Measurements from ENCODE around the gene PLA2G10. TPM values are rescaled to one million over a fixed set of nuclear protein-coding genes. Genes with fewer than 3 reads are reported as not detected.

Gene PLA2G10, protein sequence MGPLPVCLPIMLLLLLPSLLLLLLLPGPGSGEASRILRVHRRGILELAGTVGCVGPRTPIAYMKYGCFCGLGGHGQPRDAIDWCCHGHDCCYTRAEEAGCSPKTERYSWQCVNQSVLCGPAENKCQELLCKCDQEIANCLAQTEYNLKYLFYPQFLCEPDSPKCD
- total RNA-seq, result not detected

GRCh38 chr16:14694129-14694528, at the start of gene PLA2G10:
Gene PLA2G10, minus strand, starts transcription at chr16:14694308. Its CDS starts 79 bp downstream, at chr16:14694229.

DNA sequence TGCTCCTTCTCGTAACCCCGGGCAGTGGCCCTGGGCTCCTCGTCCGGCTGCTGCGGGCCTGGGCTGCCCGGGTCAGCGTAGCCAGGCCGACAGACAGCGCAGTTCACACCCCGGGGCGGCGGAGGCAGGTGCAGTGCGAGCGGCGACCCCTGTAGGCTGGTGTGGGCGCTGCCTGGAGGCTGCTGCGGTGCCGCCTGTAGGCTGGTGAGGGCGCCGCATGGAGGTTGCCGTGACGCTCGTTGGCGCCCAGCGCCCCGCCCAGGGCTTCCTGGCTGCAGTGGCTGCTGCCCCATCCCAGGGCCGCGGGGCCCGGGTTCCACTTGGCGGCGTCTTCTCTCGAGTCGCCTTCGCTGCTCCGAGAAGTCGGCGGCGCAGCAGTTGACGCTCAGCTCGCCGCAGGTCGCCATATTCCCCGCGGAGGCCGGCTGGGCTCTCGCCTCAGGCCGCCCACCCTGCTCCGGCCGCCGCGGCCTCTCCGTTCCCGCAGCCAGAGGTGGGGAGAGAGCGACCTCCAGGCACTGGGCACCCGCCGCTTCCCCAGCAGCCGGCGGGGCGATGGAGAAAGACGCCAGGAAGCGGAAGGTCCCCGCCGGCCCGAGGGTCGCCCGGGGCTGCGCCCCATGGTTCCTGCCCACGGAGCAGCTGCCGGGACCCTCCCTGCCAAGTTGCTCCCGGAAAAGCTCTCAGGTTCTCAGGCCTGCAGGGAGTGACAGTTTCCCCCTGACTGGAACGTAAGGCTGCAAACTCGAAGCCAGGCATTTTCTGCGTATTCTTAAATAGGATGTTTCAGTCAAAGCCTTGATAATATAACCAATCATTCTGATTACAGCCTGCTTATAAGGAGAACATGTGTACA, 48.4 kb upstream of the PLA2G10 start, which contains the start of gene NPIPA2:
NPIPA2 (plus strand) TSS at position 261 of the 856 bp plus-strand sequence. CDS start 5,533 bp downstream, outside the sequence.

DNA sequence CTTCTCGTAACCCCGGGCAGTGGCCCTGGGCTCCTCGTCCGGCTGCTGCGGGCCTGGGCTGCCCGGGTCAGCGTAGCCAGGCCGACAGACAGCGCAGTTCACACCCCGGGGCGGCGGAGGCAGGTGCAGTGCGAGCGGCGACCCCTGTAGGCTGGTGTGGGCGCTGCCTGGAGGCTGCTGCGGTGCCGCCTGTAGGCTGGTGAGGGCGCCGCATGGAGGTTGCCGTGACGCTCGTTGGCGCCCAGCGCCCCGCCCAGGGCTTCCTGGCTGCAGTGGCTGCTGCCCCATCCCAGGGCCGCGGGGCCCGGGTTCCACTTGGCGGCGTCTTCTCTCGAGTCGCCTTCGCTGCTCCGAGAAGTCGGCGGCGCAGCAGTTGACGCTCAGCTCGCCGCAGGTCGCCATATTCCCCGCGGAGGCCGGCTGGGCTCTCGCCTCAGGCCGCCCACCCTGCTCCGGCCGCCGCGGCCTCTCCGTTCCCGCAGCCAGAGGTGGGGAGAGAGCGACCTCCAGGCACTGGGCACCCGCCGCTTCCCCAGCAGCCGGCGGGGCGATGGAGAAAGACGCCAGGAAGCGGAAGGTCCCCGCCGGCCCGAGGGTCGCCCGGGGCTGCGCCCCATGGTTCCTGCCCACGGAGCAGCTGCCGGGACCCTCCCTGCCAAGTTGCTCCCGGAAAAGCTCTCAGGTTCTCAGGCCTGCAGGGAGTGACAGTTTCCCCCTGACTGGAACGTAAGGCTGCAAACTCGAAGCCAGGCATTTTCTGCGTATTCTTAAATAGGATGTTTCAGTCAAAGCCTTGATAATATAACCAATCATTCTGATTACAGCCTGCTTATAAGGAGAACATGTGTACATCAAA, 9.3 kb upstream of the PLA2G10 start, which contains the start of gene NPIPA3:
NPIPA3 (plus strand) TSS at position 256 of the 856 bp plus-strand sequence. CDS start 5,533 bp downstream, outside the sequence.

DNA sequence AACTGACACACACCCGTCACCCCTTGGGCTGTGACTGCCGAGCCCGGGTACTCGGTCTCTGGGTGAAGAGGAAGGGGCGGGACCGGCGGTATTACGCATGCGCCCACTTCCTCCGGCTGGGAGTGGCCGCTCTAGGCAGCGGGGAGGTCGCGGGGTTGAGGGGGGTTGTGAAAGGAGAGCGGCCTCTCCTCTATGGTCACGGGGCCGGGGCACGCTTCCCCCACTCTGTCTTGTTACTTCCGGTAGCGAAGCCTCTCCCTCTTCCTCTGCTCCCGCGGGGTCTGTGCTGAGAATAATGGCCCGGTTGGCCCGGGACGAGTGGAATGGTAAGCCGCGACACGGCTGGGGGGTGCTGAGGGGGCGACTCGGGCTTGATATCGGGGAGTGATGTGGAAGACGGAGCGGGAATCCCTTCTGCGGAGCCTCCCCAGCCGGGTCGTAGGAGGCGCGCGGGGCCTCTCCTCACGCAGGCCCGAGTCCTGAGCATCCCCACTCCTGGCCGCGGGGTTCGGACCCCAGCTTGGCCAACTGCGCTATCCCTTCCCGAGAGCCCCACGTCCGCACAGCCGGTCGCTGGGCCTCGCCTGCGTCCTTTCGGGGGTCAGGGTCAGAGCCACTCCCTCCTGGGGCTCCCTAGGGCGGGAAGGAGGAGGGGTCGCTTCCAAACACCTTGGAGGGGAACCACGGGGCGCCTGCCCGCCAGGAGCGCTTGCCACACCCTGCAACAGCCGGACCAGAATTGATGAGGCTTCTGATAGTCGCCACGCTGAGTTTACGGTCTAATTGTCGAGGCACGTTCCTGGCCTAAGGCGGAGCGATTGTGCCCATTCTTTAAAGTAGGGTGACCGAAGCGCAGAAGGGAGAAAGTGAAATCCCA, 61.2 kb downstream of the PLA2G10 start, which contains the start of gene BFAR:
BFAR (plus strand) TSS at position 259 of the 877 bp plus-strand sequence. CDS start 11,396 bp downstream, outside the sequence.

GRCh38 chr16:14629919-14630619, 64.0 kb downstream of the PLA2G10 start, which contains the start of gene PARN:
Gene PARN, minus strand, starts transcription at chr16:14630260. Its CDS starts 135 bp downstream, at chr16:14630125.

Small RNA genes lying within 50 kb of the gene (small RNA-seq; reads per million reads assigned to genes)
- 0 reads per million in 2 donors for gene RNU7-125P

Other genes with a start within 250 kb of the PLA2G10 start
- gene PARN, start 64.0 kb downstream of the PLA2G10 start, total RNA-seq, result 10 to 100 TPM; 43.3 to 46.5 TPM
- gene BFAR, start 61.4 kb downstream of the PLA2G10 start, total RNA-seq, result 100 to 1,000 TPM; 151 to 159 TPM
- not detected for gene NPIPA3, start 9.1 kb upstream of the PLA2G10 start, total RNA-seq
- not detected for gene NPIPA2, start 48.2 kb upstream of the PLA2G10 start, total RNA-seq
- gene NOMO1, start 139.4 kb upstream of the PLA2G10 start, total RNA-seq, result 10 to 100 TPM; 65.0 to 91.6 TPM
- gene NPIPA1, start 243.1 kb upstream of the PLA2G10 start, total RNA-seq, result 10 to 100 TPM; 45.1 to 45.3 TPM